Fibroblast of lung (primary cell): ENCODE measurements around the gene PHIP. TPM values are rescaled to one million over a fixed set of nuclear protein-coding genes. Genes with fewer than 3 reads are reported as not detected.

ENCODE experiments used
- DNase-seq, 2 donors: peaks; one replicate each; pipeline versions ENCODE4 v3.0.0 to v3.0.0-alpha.2; 2010; ENCODE audit warnings: low read depth in 2 of 2
- H2AFZ ChIP-seq: 2 replicates; pipeline ENCODE4 v1.5.1; 2012; ENCODE audit warnings: low read length, control low read depth, inconsistent platforms
- H3K27ac ChIP-seq: 2 replicates; pipeline ENCODE4 v1.5.1; 2011; ENCODE audit warnings: low read length, control low read depth; ENCODE audit not compliant: insufficient read depth
- H3K27me3 ChIP-seq: 2 replicates; pipeline ENCODE4 v1.5.1; 2011; ENCODE audit warnings: mild to moderate bottlenecking, low read length; ENCODE audit not compliant: control insufficient read depth, insufficient read depth
- H3K36me3 ChIP-seq: 2 replicates; pipeline ENCODE4 v1.5.1; 2011; ENCODE audit warnings: low read length; ENCODE audit not compliant: control insufficient read depth, insufficient read depth
- H3K4me1 ChIP-seq: 2 replicates; pipeline ENCODE4 v1.5.1; 2011; ENCODE audit warnings: low read length; ENCODE audit not compliant: control insufficient read depth, insufficient read depth; ENCODE audit errors: extremely low read depth
- H3K4me2 ChIP-seq: 2 replicates; pipeline ENCODE4 v1.5.1; 2011; ENCODE audit warnings: low read length, control low read depth; ENCODE audit not compliant: insufficient read depth; ENCODE audit errors: extremely low read depth
- H3K4me3 ChIP-seq, 4 experiments: fragments of 200-600 bp in 1 of 4; sonication (generic) in 1 of 4; replicated peaks in 1 of 4; 2 replicates each; pipeline ENCODE4 v1.5.1; 2011 to 2016; ENCODE audit warnings: low read length in 4 of 4, low read depth in 3 of 4, mild to moderate bottlenecking in 3 of 4, control low read depth in 2 of 4, inconsistent platforms in 1 of 4, mixed read lengths in 1 of 4; ENCODE audit not compliant: insufficient read depth in 1 of 4; ENCODE audit errors: control extremely low read depth in 1 of 4
- H3K79me2 ChIP-seq: 2 replicates; pipeline ENCODE4 v1.5.1; 2012; ENCODE audit warnings: mild to moderate bottlenecking, low read length, inconsistent platforms; ENCODE audit not compliant: control insufficient read depth, insufficient read depth
- H3K9ac ChIP-seq: 2 replicates; pipeline ENCODE4 v1.5.1; 2011; ENCODE audit warnings: mild to moderate bottlenecking, low read length, control low read depth; ENCODE audit not compliant: insufficient read depth
- H3K9me3 ChIP-seq: 2 replicates; pipeline ENCODE4 v1.5.1; 2012; ENCODE audit warnings: low read depth, low read length; ENCODE audit not compliant: control insufficient read depth, insufficient read depth
- H4K20me1 ChIP-seq: 2 replicates; pipeline ENCODE4 v1.5.1; 2011; ENCODE audit warnings: low read length; ENCODE audit not compliant: control insufficient read depth, insufficient read depth; ENCODE audit errors: extremely low read depth
- EZH2 ChIP-seq: IDR thresholded peaks from 2 replicates; pipeline ENCODE4 v1.5.1; 2012; ENCODE audit warnings: low read length, control low read depth, mild to moderate bottlenecking; ENCODE audit errors: missing control alignments
- polyA plus RNA-seq, 2 donors: library from polyadenylated mRNA; depleted of rRNA in 1 of 2; stranded (reverse) in 1 of 2; unstranded in 1 of 2; fragments of >200 nt; gene quantifications; 2 replicates each; pipeline ENCODE4 v1.2.1, GENCODE V29; 2011 to 2012; ENCODE audit warnings: missing spikeins in 1 of 2
- total RNA-seq: library from RNA; depleted of rRNA; stranded (reverse); fragments of >200 nt; gene quantifications from 2 replicates; pipeline ENCODE4 v1.2.1, GENCODE V29; 2014
- TF ChIP-seq, protein P1 (sequence below), 2 donors: IDR thresholded peaks in 1 of 2; conservative IDR thresholded peaks in 1 of 2; 1 replicate in 1 of 2; 2 replicates in 1 of 2; pipeline ENCODE4 v1.5.1; 2011 to 2012; ENCODE audit warnings: low read length in 2 of 2, control low read depth in 1 of 2, inconsistent platforms in 1 of 2, low read depth in 1 of 2, mild to moderate bottlenecking in 1 of 2

Gene PHIP
- total and polyA plus RNA-seq, 2 donors (not counting 1 experiment from before 2014, with no cell fraction given): 6.7 to 26.1 TPM

DNA sequence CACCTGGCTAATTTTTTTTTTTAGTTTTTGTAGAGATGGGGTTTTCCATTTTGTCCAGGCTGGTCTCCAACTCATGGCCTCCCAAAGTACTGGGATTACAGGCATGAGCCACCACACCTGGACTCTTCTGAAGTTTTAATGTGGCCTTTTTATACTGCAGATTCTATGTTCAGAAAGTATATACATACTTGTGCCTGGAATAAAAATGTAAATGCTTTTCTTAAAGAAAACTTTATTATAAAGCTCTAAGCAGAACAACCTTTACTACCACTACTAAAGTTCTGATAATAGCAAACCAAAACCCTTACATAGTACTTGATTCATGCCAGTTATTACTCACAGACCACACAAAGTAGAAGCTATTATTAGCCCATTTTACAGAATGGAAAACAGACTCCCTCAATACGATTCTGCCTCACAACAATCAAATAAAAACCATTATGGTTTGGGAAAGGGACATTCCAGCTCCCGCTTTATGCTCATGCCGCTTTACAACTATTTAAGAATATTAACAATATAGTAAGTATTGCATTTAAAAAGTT is 5.3 kb downstream of the PHIP start:
- Histone ChIP-seq H3K27me3 (no peaks in the 10 kb centered on the region), H2AFZ (no peak overlapping the region), H3K4me2 (no peak overlapping the region), H3K4me3 (no peak overlapping the region), H3K27ac (no peak overlapping the region), H3K9ac (no peak overlapping the region), H3K4me1 (no peaks in the 10 kb centered on the region), H3K36me3 (no peaks in the 10 kb centered on the region), H4K20me1 (no peaks in the 10 kb centered on the region), H3K79me2 (peaks cover 61% of the 10 kb centered on the region), H3K9me3 (no peaks in the 10 kb centered on the region)
- no peak for DNase-seq
- TF ChIP-seq EZH2: no peak
- TF ChIP-seq, protein P1, sequence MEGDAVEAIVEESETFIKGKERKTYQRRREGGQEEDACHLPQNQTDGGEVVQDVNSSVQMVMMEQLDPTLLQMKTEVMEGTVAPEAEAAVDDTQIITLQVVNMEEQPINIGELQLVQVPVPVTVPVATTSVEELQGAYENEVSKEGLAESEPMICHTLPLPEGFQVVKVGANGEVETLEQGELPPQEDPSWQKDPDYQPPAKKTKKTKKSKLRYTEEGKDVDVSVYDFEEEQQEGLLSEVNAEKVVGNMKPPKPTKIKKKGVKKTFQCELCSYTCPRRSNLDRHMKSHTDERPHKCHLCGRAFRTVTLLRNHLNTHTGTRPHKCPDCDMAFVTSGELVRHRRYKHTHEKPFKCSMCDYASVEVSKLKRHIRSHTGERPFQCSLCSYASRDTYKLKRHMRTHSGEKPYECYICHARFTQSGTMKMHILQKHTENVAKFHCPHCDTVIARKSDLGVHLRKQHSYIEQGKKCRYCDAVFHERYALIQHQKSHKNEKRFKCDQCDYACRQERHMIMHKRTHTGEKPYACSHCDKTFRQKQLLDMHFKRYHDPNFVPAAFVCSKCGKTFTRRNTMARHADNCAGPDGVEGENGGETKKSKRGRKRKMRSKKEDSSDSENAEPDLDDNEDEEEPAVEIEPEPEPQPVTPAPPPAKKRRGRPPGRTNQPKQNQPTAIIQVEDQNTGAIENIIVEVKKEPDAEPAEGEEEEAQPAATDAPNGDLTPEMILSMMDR (conservative IDR thresholded peaks at IDR 0.05 in 1 of 2, IDR thresholded peaks at IDR 0.05 in 1 of 2; ENCODE audit: low read depth in 1 of 2, low read length in 2 of 2): no peak

DNA sequence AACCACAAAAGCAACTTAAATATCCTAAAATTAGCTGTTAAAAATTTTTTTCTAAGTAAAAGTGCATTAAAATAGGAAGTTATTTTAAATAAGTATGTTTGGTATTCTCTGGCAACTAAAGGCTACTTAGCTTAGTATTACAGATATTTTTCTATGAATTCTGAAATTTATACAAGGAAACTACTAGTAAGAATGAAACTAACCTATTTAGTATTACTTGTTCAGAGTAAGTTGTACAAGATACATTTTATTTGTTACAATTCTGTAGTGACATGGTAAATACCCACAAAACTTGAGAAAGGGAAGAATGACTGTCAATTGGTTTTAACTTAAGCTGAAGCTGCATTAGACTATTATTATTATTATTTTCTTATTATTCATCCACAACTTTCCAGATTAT is 6.5 kb downstream of the PHIP start:
- Histone ChIP-seq H3K9ac (no peak overlapping the region), H3K27ac (no peak overlapping the region)

DNA sequence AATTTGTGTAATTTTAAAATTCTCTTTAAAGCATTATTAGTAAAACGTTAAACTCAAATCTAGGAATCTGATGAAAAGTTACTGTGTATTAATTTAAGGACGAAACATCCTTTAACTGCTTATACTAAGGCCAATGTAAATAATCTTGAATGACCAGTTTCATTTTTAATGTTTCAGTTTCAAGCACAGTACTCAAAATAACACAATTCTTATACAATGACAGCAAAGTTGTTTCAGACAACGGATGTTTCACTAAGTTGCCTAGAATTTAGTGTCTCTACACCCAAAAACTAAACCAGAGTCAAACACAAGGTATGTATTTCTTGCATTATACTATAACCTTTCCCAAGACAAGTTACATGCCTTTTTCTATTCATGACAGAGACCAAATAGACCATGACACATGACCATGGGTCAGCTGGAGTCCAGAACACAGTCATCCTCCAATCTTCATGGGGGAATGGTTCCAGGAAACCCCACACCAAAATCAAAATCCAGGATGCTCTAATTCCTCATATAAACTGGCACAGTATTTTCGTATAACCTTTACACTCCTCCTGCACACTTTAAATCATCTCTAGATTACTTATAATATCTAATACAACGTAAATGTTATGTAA is 7.7 kb downstream of the PHIP start:
- DNase-seq: peak; percentile 14 to 33
- no peaks in the 10 kb centered on the region for H3K9me3 ChIP-seq
- no peaks in the 10 kb centered on the region for H4K20me1 ChIP-seq
- H2AFZ ChIP-seq: peak overlapping the region; percentile 27
- no peaks in the 10 kb centered on the region for H3K36me3 ChIP-seq
- H3K27me3 ChIP-seq: no peaks in the 10 kb centered on the region
- peak overlapping the region; percentile 79 for H3K4me2 ChIP-seq
- no peak overlapping the region for H3K9ac ChIP-seq
- peaks cover 52% of the 10 kb centered on the region for H3K79me2 ChIP-seq
- no peak for TF ChIP-seq EZH2
- TF ChIP-seq, protein P1 (conservative IDR thresholded peaks at IDR 0.05 in 1 of 2, IDR thresholded peaks at IDR 0.05 in 1 of 2; ENCODE audit: low read depth in 1 of 2, low read length in 2 of 2): no peak
- H3K4me3 ChIP-seq: peak overlapping the region in 2 of 4 experiments; percentile 12 to 18
- no peaks in the 10 kb centered on the region for H3K4me1 ChIP-seq
- peak overlapping the region; percentile 31 for H3K27ac ChIP-seq

More for the DNA sequence above, 6.5 kb downstream of the PHIP start:
- Histone ChIP-seq H3K4me2 (no peak overlapping the region), H3K36me3 (no peaks in the 10 kb centered on the region), H4K20me1 (no peaks in the 10 kb centered on the region), H3K79me2 (peaks cover 63% of the 10 kb centered on the region), H3K9me3 (no peaks in the 10 kb centered on the region), H3K4me1 (no peaks in the 10 kb centered on the region), H3K4me3 (no peak overlapping the region), H3K27me3 (no peaks in the 10 kb centered on the region), H2AFZ (no peak overlapping the region)
- no peak for DNase-seq
- no peak for TF ChIP-seq EZH2
- TF ChIP-seq, protein P1 (conservative IDR thresholded peaks at IDR 0.05 in 1 of 2, IDR thresholded peaks at IDR 0.05 in 1 of 2; ENCODE audit: low read depth in 1 of 2, low read length in 2 of 2): no peak
